ENCODE measurements around the gene AKAP17A. TPM values are rescaled to one million over a fixed set of nuclear protein-coding genes. Genes with fewer than 3 reads are reported as not detected.
"Not testable (repeated sequence)": the region's sequence is repeated elsewhere in the genome, so short reads cannot be mapped to it uniquely, and the experiment has no call there.

The AKAP17A gene
- total RNA-seq, 1 donor from 2014 or later, result 49.8 TPM

DNA sequence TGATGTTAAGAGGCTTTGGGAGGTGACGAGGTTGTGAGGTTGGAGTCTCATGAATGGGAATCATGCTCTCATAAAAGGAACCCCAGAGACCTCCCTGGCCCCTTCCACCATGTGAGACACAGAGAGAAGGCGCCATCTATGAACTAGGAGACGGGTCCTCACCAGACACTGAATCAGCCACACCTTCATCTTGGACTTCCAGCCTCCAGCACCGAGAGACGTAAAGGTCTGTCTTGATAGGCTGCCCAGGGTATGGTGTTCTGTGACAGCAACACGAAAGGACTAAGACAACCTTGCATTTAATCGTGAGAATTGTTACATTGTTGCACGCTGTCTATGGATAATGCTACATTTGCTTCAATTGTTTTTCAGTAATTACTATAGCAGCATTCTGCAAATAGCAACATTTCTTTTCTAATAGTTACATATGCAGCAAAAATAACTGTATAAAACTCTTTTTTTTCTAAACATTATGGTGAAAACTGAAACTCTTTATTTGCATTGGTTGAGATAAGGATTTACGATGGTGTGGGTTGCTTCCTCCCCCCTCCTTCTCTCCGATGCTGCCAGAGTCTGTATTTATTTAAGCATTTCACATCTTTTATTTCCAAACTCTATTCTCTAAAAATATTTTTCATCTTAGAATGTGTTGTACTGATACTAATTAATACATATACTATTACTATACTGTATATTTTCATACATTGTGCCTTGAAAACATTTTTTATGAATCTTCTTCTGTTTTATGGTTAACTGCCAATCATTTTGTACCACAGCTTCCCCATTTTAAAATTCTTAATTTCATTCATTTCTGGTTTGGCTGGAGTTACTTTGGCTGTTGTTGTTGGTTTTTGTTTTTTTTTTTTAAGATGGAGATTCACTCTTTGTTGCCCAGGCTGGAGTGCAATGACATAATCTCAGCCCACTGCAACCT lies 26.4 kb upstream of the AKAP17A start:
- no peak overlapping the region for H3K4me3 Mint-ChIP-seq
- no peaks in the 10 kb centered on the region for H3K36me3 Mint-ChIP-seq
- TF ChIP-seq, protein P1, sequence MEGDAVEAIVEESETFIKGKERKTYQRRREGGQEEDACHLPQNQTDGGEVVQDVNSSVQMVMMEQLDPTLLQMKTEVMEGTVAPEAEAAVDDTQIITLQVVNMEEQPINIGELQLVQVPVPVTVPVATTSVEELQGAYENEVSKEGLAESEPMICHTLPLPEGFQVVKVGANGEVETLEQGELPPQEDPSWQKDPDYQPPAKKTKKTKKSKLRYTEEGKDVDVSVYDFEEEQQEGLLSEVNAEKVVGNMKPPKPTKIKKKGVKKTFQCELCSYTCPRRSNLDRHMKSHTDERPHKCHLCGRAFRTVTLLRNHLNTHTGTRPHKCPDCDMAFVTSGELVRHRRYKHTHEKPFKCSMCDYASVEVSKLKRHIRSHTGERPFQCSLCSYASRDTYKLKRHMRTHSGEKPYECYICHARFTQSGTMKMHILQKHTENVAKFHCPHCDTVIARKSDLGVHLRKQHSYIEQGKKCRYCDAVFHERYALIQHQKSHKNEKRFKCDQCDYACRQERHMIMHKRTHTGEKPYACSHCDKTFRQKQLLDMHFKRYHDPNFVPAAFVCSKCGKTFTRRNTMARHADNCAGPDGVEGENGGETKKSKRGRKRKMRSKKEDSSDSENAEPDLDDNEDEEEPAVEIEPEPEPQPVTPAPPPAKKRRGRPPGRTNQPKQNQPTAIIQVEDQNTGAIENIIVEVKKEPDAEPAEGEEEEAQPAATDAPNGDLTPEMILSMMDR (conservative IDR thresholded peaks at IDR 0.05), result no peak
- H3K27ac Mint-ChIP-seq, result no peak overlapping the region
- DNase-seq (ENCODE audit: extremely low spot score, unreplicated experiment), result peak; percentile 11
- H3K9me3 Mint-ChIP-seq, result no peaks in the 10 kb centered on the region
- no peaks in the 10 kb centered on the region for H3K27me3 Mint-ChIP-seq
- no peaks in the 10 kb centered on the region for H3K4me1 Mint-ChIP-seq (ENCODE audit: unreplicated experiment)

DNA sequence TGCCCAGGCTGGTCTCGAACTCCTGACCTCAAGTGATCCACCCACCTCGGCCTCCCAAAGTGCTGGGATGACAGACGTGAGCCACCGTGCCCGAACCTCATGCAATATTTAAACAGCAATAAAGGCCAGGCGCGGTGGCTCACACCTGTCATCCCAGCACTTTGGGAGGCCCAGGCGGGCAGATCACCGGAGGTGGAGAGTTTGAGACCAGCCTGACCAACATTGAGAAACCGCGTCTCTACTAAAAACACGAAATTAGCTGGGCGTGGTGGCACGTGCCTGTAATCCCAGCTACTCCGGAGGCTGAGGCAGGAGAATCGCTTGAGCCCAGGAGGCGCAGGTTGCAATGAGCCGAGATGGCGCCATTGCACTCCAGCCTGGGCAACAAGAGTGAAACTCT lies 17.2 kb upstream of the AKAP17A start:
- DNase-seq (ENCODE audit: extremely low spot score, unreplicated experiment); H3K4me1 Mint-ChIP-seq (ENCODE audit: unreplicated experiment); H3K27me3 Mint-ChIP-seq; H3K27ac Mint-ChIP-seq; H3K4me3 Mint-ChIP-seq; H3K9me3 Mint-ChIP-seq; H3K36me3 Mint-ChIP-seq: not testable (repeated sequence)

DNA sequence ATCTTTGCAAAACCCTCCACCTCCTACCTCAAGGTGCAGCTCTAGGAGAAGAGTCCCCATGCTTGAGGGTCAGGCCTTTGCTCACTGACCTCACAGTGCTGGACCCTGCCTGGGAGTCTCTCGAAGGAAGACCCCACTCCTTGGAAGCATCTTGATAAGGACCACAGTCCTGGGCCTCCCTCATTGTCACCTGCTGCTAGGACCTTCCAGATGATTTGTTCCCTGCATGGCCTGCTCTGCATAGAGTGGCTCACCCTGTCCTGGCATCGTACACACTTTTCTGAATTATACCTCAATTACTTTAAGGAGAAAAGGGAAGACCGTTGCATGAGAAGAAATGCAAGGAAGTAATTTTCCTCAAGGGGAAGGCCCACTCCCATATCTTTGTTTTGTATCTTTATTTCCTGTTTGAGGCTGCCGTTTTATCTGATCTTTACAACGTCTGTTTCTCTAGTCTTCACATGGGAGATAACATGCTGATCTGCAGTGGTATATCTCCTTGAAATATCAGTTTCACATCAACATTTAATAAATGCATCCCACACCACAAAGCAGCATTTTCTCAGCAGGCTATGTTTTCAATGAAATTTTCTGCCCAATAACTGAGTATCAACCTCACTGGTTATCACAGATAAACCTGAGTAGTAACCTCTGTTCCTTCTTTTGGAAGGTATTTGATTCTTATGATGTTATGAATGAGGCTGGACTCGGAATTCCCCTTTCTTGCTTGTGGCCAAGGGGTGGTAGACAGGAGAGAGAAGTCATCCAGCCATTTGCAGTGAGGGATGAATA lies 15.0 kb upstream of the AKAP17A start:
- TF ChIP-seq, protein P1 (conservative IDR thresholded peaks at IDR 0.05), result no peak
- no peaks in the 10 kb centered on the region for H3K4me1 Mint-ChIP-seq (ENCODE audit: unreplicated experiment)
- no peaks in the 10 kb centered on the region for H3K27me3 Mint-ChIP-seq
- H3K9me3 Mint-ChIP-seq, result no peaks in the 10 kb centered on the region
- no peak overlapping the region for H3K27ac Mint-ChIP-seq
- DNase-seq (ENCODE audit: extremely low spot score, unreplicated experiment), result no peak
- H3K36me3 Mint-ChIP-seq, result no peaks in the 10 kb centered on the region
- H3K4me3 Mint-ChIP-seq, result no peak overlapping the region

DNA sequence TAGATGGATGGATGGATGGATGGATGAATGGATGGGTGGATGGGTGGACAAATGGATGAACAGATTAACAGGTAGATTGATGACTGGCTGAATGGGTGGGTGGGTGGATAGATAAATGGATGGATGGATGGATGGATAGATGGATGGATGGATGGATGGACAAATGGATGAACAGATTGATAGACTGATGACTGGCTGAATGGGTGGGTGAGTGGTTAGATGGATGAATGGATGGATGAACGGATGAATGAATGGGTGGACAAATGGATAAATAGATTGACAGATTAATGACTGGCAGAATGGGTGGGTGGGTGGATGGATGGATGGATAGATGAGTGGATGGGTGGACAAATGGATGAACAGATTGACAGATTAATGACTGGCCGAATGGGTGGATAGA lies 13.6 kb upstream of the AKAP17A start:
- no peaks in the 10 kb centered on the region for H3K27me3 Mint-ChIP-seq
- no peak overlapping the region for H3K27ac Mint-ChIP-seq
- DNase-seq (ENCODE audit: extremely low spot score, unreplicated experiment), result no peak
- no peaks in the 10 kb centered on the region for H3K9me3 Mint-ChIP-seq
- no peaks in the 10 kb centered on the region for H3K4me1 Mint-ChIP-seq (ENCODE audit: unreplicated experiment)
- H3K36me3 Mint-ChIP-seq, result no peaks in the 10 kb centered on the region
- no peak overlapping the region for H3K4me3 Mint-ChIP-seq
- TF ChIP-seq, protein P1 (conservative IDR thresholded peaks at IDR 0.05), result no peak

DNA sequence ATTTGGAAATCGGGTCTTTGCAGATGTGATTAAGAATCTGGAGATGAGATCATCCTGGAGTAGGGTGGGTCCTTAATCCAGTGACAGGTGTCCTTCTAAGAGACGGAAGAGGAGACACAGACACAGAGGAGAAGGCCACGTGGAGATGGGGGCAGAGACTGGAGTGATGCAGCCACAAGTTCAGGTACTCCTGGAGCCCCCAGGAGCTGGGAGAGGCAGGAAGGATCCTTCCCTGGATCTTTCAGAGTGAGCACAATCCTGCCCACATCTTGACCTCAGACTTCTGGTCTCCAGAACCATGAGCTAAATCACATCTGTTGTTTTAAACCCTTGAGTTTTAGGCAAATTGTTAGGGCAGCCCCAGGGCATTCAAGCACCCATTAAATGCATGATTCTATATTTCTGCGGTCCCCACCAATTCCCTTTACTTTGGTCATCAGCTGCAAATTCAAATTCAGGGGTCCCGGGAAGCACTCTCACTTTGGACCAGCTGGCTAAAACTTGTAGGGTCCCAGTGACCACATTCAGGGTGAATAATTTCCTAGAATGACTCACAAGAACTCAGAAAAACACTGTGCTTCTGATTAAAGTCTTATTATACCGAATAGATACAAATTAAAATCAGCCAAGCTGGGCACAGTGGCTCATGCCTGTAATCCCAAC lies 12.8 kb upstream of the AKAP17A start:
- Mint-ChIP-seq H3K27me3 (no peaks in the 10 kb centered on the region), H3K4me1 (ENCODE audit: unreplicated experiment) (no peaks in the 10 kb centered on the region), H3K27ac (no peak overlapping the region), H3K4me3 (no peak overlapping the region), H3K36me3 (no peaks in the 10 kb centered on the region), H3K9me3 (no peaks in the 10 kb centered on the region)
- no peak for DNase-seq (ENCODE audit: extremely low spot score, unreplicated experiment)
- TF ChIP-seq, protein P1 (conservative IDR thresholded peaks at IDR 0.05), result no peak

Data from type B pancreatic cell (in vitro differentiated cells).